Measurements from ENCODE around the gene C10orf62.

C10orf62 gene

GRCh38 chr10:97587183-97587582, 2.3 kb upstream of the C10orf62 start:
- no peak for DNase-seq

GRCh38 chr10:97590082-97590747, 694 bp downstream of the C10orf62 start:
- DNase-seq: no peak

GRCh38 chr10:97590748-97591495, 1.4 kb downstream of the C10orf62 start:
- DNase-seq: no peak

GRCh38 chr10:97593421-97593820, 3.9 kb downstream of the C10orf62 start:
- DNase-seq: no peak

- no peak for DNase-seq
Measured at GRCh38 chr10:97596101-97597082, 6.9 kb downstream of the C10orf62 start.

- no peak for DNase-seq
Measured at GRCh38 chr10:97597778-97598177, 8.3 kb downstream of the C10orf62 start.

DNA sequence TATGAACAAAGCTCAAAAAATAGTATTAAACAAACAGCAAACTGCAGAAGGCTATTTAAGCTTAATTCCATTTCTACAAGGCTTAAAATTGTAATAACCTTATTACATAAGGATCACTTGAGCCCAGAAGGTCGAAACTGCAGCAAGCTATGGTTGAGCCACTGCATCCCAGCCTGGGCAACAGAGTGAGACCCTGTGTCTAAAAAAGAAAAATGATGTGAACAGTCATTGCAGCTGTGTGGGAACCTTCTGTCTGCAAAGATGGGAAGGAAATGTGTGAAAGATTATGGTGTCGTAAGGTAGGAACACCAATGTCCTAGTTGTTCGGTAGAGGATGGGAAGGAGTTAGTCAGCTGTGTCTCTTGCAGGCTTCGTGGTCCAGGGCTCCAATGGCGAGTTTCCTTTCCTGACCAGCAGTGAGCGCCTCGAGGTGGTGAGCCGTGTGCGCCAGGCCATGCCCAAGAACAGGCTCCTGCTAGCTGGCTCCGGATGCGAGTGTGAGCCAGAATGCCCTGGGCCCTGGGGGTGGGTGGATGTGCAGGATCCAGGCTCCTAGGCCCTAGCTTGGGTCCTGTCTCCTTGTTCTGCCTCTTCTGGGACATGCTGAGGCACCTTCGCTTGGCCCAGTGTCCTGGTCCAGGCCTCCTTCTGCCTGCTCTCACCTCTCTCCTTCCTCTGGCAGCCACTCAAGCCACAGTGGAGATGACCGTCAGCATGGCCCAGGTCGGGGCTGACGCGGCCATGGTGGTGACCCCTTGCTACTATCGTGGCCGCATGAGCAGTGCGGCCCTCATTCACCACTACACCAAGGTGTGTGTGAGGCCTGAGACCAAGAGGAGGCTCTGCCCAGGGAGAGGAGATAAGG, 9.1 kb downstream of the C10orf62 start:
- DNase-seq: no peak

DNA sequence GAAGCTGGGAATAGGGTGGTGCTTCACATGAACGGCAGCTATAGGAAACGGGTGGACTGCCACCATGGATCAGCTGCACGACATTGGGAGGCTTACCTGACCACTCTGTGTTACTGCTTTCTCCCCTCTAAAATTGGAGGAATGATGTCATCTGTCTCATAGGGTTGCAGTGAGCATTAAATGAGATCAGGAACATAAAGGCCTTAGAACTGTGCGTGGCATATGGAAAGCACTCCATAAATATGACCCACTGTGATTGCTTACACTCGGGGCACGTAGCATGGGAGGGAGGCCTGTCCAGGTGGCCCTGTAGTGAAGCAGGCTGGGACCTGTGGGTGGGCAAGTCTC, 9.7 kb downstream of the C10orf62 start:
- DNase-seq: no peak

- DNase-seq: no peak
Measured at GRCh38 chr10:97600616-97601015, 11.1 kb downstream of the C10orf62 start.

DNA sequence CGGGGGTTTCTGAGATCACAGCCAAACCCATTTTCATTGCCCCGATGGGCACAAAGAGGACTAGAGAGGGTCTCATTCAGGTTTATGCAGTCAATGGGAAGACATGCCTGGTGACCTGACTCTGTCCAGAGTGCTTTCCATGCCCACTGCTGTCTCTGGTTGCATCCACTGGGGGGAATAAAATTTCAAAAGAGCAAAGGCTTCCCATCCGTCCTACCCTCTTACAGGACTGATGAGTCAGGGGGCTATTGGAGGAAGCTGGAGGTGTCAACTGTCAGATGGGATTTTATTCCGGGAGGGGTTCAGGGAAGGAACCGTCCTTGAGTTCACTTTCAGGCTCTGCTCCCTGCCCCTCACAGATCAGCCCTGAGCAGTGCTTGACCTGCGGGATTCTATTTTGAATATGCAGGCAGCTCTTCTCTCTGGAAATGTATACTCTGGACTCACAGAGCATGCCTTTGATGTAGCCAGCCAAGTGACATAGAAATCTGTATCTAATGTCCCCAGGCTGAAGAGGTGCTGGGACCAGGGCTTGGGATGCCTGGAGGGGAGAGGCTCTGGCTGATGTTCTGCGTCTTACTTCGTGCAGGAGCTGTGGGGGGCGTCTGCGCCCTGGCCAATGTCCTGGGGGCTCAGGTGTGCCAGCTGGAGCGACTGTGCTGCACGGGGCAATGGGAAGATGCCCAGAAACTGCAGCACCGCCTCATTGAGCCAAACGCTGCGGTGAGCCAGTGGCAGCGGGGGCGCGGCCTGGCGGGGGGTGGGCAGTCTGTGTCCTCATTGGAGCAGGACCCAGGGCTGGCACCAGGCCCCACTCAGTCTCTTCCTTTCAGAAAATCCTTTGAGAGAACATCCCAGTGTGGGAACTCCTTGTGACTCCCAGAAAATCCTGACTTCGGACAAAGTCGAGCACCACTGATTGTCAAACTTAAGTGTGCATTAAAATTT, 12.0 kb downstream of the C10orf62 start:
- DNase-seq: no peak

DNA sequence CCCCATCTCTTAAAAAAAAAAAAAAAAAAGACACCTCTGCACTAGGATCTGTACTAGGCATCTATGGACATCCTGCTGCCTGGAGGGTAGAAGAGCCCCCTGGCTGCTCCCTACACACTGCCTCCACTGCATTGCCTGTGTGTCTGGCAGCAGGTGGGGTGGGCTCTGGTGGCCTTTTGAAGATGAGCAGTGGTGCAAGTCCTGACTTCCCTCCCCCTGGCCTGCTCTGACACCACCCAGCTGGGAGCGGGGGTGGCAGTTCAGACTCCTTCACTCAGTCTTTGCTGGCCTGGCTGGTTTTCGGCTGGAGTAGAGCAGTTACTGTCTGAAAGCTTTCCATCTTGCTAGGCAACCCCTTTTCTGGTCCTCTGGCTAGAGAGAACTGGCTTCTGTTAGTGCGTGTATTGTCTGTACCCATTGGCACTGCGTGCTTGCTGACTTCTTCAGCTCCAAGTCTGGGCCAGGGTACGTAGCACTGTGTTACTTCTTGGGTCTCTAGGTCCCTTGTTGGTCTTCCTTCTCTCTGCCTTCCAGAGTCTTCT, 17.6 kb downstream of the C10orf62 start:
- DNase-seq: no peak

DNA sequence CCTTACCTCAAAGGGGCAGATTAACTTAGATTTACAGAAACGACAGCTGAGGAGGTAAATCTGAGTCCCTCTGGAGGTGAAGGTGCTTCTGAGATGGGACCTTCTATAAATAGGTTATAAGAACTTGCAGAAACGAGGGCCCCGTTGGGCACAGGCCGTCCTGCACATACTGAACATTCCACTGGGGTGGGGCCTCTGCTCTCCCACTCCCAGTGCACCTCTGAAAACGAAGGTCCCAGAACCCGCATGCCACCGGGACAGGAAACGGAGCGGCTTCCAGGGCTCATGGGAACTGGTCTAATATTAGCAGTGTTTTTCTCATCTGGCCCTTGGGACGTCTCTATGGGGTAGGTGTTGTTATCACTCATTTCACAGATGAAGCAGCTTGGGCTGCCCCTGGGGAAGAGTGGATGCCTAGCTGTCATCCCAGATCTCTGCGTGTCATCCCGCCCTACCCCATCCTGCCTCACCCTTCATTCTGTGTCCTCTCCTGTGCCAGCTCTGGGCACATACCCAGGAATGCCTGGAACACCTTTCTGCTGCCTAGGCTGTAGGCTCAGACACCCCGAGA, 19.6 kb downstream of the C10orf62 start:
- DNase-seq: no peak

DNA sequence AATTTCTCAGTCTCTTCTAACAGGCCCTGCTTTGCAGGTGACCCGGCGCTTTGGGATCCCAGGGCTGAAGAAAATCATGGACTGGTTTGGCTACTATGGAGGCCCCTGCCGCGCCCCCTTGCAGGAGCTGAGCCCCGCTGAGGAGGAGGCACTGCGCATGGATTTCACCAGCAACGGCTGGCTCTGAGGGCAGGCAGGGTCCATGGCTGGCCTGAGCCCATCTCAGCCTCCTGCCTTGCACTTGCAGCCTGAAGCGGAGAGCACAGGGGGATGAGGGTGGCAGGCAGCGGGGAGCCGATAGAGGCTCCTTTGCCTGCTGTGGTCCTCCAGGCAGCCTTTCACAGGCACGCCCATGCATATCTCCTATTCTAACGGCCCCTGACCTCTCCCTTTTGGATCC, 22.0 kb downstream of the C10orf62 start:
- no peak for DNase-seq

DNA sequence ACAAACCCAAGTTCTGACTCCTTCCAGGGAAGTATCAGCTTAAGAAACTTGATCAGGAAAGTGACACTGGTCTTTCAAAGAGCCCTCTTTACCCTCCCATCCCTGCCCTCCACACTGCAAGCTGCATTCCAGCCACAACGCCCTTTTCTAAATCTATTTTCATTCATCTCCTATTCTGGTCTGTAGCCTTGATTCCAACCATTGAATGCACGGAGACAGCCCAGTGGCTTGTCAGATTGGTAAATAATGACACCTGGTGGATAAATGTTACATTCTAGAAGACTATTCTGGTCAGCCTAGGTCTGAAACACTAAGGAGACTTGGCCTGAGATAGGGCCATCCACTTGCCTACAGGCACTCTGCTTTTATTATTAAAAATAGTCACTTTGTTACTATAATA, 22.9 kb downstream of the C10orf62 start:
- DNase-seq: no peak

- no peak for DNase-seq
Measured at GRCh38 chr10:97618285-97618684, 28.8 kb downstream of the C10orf62 start.

- no peak for DNase-seq
Measured at GRCh38 chr10:97618733-97619132, 29.2 kb downstream of the C10orf62 start.

GRCh38 chr10:97623277-97623676, 33.8 kb downstream of the C10orf62 start:
- DNase-seq: no peak

DNA sequence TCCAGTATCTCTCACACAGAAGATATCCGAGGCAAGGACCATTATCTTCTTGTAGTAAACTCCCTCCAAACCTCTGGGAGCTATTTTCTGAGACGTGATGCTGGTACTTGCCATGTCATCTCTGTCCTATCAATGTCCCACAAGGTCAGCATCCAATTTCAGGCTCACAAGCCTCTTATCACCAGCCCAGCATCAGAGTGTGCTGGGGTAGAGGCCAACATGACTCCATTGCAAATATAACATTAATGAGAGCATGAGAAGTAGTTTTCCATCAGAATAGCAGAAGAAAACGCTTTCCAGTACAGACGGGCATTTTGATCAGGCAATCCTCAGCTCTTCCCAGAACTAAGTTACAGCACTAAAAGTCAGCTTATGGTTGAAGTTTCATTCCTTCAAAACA, 38.2 kb downstream of the C10orf62 start:
- no peak for DNase-seq

GRCh38 chr10:97628228-97628627, 38.7 kb downstream of the C10orf62 start:
- no peak for DNase-seq

GRCh38 chr10:97629289-97629688, 39.8 kb downstream of the C10orf62 start:
- DNase-seq: no peak

DNA sequence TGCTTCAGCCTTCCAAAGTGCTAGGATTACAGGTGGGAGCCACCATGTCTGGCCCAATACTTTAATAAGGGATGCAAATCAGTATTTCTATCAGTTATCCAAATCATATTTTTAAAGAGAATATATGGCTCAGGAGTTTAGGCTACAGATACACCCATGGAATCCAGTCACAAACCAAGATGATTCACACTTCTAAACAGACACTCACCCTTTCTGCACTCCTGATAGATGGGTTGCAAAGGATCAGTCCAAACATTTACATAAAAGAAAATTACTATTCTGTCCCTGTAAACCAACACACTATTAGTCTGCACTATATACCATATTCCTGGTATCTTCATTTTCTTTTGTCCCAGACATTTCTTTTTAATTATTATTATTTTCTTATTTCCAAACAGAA, 41.6 kb downstream of the C10orf62 start:
- DNase-seq: no peak
